Measurements from ENCODE around the gene CYP2J2.
"Not testable (repeated sequence)": the region's sequence is repeated elsewhere in the genome, so short reads cannot be mapped to it uniquely, and the experiment has no call there.

Gene CYP2J2

DNA sequence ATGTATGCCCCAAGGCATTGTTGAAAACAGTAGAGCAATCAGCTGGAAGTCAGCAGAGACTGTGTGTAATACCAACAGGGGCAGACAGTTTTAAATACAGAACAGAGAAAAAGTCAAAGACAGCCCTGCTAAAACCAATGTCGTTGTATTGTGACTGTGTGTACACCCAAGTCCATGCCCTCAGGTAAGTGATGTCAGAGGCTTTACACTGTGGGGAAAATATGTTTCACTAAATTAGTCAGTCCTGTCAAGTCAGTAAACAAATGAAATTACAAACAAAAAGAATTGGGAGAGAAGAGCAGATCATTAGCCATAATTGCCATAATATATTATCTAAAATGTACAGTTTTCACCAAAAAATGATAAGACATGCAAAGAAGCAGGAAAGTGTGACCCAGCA is 2.4 kb upstream of the CYP2J2 start:
- H3K9me3 ChIP-seq, result peaks cover 0 to 14% (median 5%) of the 10 kb centered on the region in 3 donors
- TF ChIP-seq, protein P1, sequence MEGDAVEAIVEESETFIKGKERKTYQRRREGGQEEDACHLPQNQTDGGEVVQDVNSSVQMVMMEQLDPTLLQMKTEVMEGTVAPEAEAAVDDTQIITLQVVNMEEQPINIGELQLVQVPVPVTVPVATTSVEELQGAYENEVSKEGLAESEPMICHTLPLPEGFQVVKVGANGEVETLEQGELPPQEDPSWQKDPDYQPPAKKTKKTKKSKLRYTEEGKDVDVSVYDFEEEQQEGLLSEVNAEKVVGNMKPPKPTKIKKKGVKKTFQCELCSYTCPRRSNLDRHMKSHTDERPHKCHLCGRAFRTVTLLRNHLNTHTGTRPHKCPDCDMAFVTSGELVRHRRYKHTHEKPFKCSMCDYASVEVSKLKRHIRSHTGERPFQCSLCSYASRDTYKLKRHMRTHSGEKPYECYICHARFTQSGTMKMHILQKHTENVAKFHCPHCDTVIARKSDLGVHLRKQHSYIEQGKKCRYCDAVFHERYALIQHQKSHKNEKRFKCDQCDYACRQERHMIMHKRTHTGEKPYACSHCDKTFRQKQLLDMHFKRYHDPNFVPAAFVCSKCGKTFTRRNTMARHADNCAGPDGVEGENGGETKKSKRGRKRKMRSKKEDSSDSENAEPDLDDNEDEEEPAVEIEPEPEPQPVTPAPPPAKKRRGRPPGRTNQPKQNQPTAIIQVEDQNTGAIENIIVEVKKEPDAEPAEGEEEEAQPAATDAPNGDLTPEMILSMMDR (IDR thresholded peaks at IDR 0.05), result no peak
- intact Hi-C loops (cut with DNase I; ENCODE audit: low total_unique reads), result no loop called here

DNA sequence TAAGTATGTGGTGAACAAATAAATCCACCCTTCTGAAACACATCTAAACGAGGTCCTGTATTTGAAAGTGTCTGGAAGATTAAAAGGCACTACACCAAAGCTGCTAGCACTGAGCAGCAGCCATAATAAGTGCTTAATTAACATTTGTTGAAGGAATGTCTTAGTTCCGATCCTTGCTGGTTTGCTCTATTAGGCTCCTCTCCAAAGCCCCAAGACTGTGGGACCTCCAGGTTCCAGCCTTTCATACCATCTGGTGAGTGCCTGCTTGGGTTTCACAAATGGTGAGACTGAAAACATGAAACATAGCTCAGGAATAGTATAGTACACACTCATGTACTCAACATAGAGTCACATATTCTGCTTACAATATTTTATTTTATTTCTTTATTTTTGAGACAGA is 640 bp upstream of the CYP2J2 start:
- no peak overlapping the region for H3K27ac ChIP-seq
- peak overlapping the region; percentile 38 to 51 for H3K4me3 ChIP-seq
- TF ChIP-seq, protein P1 (IDR thresholded peaks at IDR 0.05), result no peak
- no peak for DNase-seq
- peaks cover 0 to 23% of the 10 kb centered on the region in 2 donors for H3K27me3 ChIP-seq
- peaks cover 0 to 14% (median 6%) of the 10 kb centered on the region in 3 donors for H3K9me3 ChIP-seq
- peaks cover 0 to 15% (median 9%) of the 10 kb centered on the region in 4 donors for H3K4me1 ChIP-seq
- H3K36me3 ChIP-seq, result no peaks in the 10 kb centered on the region
- intact Hi-C loops (cut with DNase I; ENCODE audit: low total_unique reads), result no loop called here

More for the DNA sequence above, 2.4 kb upstream of the CYP2J2 start:
- Histone ChIP-seq H3K4me3 (no peak overlapping the region), H3K4me1 (peaks cover 0 to 15% (median 9%) of the 10 kb centered on the region in 4 donors), H3K27ac (no peak overlapping the region), H3K36me3 (no peaks in the 10 kb centered on the region), H3K27me3 (peaks cover 0 to 25% of the 10 kb centered on the region in 2 donors)
- DNase-seq, result no peak

DNA sequence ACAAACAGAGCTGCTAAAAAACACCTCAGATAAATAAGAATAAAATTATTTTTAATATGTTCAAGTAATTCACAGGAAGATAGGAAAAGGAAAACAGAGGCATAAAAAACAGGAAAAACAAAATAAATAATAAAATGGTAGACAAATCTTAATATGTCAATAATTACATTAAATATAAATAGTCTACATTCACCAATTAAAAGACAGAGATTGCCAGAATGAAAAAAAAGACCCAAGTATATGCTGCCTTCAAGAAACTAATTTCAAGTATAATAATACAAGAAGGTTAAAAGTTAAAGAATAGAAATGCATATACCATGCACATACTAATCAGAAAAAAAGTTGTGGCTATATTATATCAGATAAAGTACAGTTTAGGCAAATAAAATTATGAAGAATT is 1.9 kb downstream of the CYP2J2 start:
- peaks cover 0 to 15% (median 9%) of the 10 kb centered on the region in 4 donors for H3K4me1 ChIP-seq
- no peak for DNase-seq
- no peaks in the 10 kb centered on the region for H3K36me3 ChIP-seq
- TF ChIP-seq, protein P1 (IDR thresholded peaks at IDR 0.05), result no peak
- intact Hi-C loops (cut with DNase I; ENCODE audit: low total_unique reads), result no loop called here
- peaks cover 0 to 14% (median 6%) of the 10 kb centered on the region in 3 donors for H3K9me3 ChIP-seq
- no peak overlapping the region for H3K4me3 ChIP-seq
- peaks cover 0 to 18% of the 10 kb centered on the region in 2 donors for H3K27me3 ChIP-seq
- H3K27ac ChIP-seq, result no peak overlapping the region

DNA sequence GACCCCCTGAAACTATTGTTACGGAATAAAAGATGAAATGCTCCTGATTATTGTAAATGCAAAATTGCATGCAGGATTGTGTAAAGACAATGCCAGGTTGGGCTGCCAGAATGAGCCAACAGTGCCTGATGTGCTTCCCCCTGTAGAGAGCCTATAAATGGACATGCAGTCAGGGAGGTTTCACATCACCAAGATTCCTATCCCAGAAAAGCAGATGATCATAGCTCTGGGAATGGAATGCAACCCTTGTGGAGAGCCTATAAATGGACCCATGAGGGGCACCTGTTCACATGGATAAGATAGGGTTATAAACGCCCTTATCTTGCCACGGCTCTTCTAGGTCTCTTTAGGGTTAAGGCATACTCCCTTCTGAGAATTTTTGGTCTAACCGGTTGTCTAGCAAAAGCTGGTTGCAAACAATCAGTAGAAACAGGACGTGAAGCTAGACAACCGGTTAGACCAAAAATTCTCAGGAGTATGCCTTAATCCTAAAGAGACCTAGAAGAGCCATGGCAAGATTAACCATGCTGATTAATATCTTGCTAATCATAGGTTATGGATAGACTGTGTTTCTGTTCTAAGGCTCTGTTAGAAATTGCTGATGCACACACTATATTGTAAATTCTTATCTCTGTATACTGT is 5.2 kb downstream of the CYP2J2 start:
- H3K36me3 ChIP-seq; DNase-seq; H3K27me3 ChIP-seq; H3K27ac ChIP-seq; H3K4me1 ChIP-seq; H3K4me3 ChIP-seq; intact Hi-C loops (cut with DNase I; ENCODE audit: low total_unique reads): not testable (repeated sequence)
- peaks cover 0 to 14% (median 6%) of the 10 kb centered on the region in 3 donors for H3K9me3 ChIP-seq

DNA sequence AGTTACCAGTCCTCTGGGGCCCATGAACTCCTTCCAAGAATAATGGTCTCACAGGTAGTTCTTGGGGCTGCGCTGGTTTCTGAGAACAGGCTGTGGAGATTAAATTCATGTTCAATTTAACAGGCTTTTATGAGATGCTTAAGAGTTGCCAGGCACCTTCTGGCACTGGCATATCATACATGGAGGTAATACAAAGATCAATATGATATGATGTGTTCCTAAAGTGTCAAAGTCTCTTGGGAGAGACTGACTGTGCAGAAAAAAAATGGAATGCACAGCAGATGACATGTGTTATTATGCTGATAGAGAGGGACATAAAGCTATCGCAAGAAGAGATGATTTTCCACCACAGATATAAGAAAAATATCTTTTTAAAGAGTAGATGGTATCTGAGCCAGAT is 6.8 kb downstream of the CYP2J2 start:
- DNase-seq, result no peak
- TF ChIP-seq, protein P1 (IDR thresholded peaks at IDR 0.05), result no peak

DNA sequence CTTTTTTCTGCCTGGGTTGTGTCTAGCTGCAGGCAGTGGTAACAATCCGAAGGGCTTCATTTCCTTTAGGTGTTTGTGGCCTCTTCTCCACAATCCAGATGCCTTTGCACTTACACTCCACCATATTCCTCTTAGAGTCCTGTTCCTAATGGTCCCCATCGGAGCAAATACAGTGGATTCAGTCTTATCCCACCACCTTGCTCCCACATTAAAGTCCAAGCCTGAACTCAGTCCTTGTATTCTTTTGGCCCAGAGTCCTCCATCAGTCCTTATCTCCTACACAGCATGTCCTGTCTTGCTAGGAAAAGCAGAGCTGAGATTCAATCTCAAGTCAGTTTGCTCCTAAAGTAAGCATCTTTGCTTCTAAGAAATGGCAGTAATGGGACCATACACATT is 8.8 kb downstream of the CYP2J2 start:
- TF ChIP-seq, protein P1 (IDR thresholded peaks at IDR 0.05), result no peak
- intact Hi-C loops (cut with DNase I; ENCODE audit: low total_unique reads), result no loop called here
- H3K4me3 ChIP-seq, result no peak overlapping the region
- H3K36me3 ChIP-seq, result no peaks in the 10 kb centered on the region
- no peak for DNase-seq
- no peaks in the 10 kb centered on the region for H3K9me3 ChIP-seq
- H3K4me1 ChIP-seq, result no peaks in the 10 kb centered on the region
- peaks cover 0 to 7% of the 10 kb centered on the region in 2 donors for H3K27me3 ChIP-seq
- H3K27ac ChIP-seq, result no peak overlapping the region

More for the DNA sequence above, 6.8 kb downstream of the CYP2J2 start:
- H3K4me3 ChIP-seq, result no peak overlapping the region
- intact Hi-C loops (cut with DNase I; ENCODE audit: low total_unique reads), result no loop called here
- H3K9me3 ChIP-seq, result peaks cover 0 to 7% (median 6%) of the 10 kb centered on the region in 3 donors
- no peaks in the 10 kb centered on the region for H3K4me1 ChIP-seq
- peaks cover 0 to 7% of the 10 kb centered on the region in 2 donors for H3K27me3 ChIP-seq
- no peak overlapping the region for H3K27ac ChIP-seq
- no peaks in the 10 kb centered on the region for H3K36me3 ChIP-seq
